BJ (cell line): ENCODE data around the gene UBE4A. TPM values are rescaled to one million over a fixed set of nuclear protein-coding genes. Genes with fewer than 3 reads are reported as not detected.

Experiments
- CTCF ChIA-PET: fragments of 350-600 bp; formaldehyde crosslinking; extraction: SDS; loops from one replicate; lab custom pipeline; 2021; ENCODE audit warnings: antibody characterized with exemption, inconsistent platforms; lab: Yijun Ruan, JAX
- POLR2A ChIA-PET: fragments of 300-600 bp; sonication (Branson Sonifier 250); formaldehyde crosslinking; extraction: SDS; loops from one replicate; lab custom pipeline; 2021; ENCODE audit warnings: antibody characterized with exemption; lab: Charles Lee
- DNase-seq: peaks from one replicate; pipeline ENCODE4 v3.0.0-alpha.2; 2011; ENCODE audit warnings: low read depth
- H3K27me3 ChIP-seq: 2 replicates; pipeline ENCODE4 v1.6.0; 2011; ENCODE audit warnings: low read length; ENCODE audit not compliant: control insufficient read depth, insufficient read depth
- H3K36me3 ChIP-seq: 2 replicates; pipeline ENCODE4 v1.5.1; 2011; ENCODE audit warnings: low read length; ENCODE audit not compliant: control insufficient read depth, insufficient read depth
- H3K4me3 ChIP-seq: 2 replicates; pipeline ENCODE4 v1.5.1; 2011; ENCODE audit warnings: low read depth, mild to moderate bottlenecking, control low read depth, low read length
- polyA plus RNA-seq: library from polyadenylated mRNA; depleted of rRNA; stranded (reverse); fragments of >200 nt; gene quantifications from 2 replicates; pipeline ENCODE4 v1.2.3, GENCODE V29; 2011
- TF ChIP-seq, protein P1 (sequence below): IDR thresholded peaks from 2 replicates; pipeline ENCODE4 v1.5.1; 2011; ENCODE audit warnings: low read depth, mild to moderate bottlenecking, control low read depth, inconsistent platforms, low read length, moderate library complexity; ENCODE audit not compliant: insufficient read depth

UBE4A gene
- polyA plus RNA-seq, 1 experiment: 15.9 TPM

GRCh38 chr11:118334745-118335144 lies 24.7 kb upstream of the UBE4A start:
- CTCF ChIA-PET: no interaction called here
- Histone ChIP-seq H3K27me3 (peaks cover 3% of the 10 kb centered on the region), H3K36me3 (no peaks in the 10 kb centered on the region), H3K4me3 (no peak overlapping the region)
- TF ChIP-seq, protein P1, sequence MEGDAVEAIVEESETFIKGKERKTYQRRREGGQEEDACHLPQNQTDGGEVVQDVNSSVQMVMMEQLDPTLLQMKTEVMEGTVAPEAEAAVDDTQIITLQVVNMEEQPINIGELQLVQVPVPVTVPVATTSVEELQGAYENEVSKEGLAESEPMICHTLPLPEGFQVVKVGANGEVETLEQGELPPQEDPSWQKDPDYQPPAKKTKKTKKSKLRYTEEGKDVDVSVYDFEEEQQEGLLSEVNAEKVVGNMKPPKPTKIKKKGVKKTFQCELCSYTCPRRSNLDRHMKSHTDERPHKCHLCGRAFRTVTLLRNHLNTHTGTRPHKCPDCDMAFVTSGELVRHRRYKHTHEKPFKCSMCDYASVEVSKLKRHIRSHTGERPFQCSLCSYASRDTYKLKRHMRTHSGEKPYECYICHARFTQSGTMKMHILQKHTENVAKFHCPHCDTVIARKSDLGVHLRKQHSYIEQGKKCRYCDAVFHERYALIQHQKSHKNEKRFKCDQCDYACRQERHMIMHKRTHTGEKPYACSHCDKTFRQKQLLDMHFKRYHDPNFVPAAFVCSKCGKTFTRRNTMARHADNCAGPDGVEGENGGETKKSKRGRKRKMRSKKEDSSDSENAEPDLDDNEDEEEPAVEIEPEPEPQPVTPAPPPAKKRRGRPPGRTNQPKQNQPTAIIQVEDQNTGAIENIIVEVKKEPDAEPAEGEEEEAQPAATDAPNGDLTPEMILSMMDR: no peak
- POLR2A ChIA-PET: no interaction called here
- no peak for DNase-seq

DNA sequence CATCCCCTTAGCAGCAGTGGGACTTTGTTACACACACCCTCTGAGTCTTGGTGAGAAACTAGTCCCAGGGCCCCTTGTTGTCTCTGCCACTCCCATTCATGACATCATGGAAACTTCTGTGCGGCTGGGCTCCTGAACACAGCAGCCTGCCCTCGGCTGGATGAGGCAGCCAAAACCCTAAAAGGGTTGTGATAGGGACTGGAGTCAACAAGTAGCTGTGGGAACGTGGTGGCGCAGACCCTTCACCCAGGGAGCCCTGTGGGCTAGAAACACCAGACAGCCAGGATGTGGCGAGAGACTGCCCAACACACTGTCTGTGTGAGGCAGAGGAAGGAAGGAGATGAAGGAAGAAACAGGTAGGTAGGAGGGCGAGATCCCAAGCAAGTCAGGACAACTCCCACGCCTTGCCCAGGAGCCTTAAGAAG lies 20.8 kb upstream of the UBE4A start:
- CTCF ChIA-PET: no interaction called here
- DNase-seq: no peak
- POLR2A ChIA-PET: no interaction called here
- peaks cover 4% of the 10 kb centered on the region for H3K27me3 ChIP-seq
- no peak overlapping the region for H3K4me3 ChIP-seq
- TF ChIP-seq, protein P1: no peak
- H3K36me3 ChIP-seq: no peaks in the 10 kb centered on the region

- ChIA-PET CTCF (interaction anchor here (1.2 to 2.0 kb wide), 2 partner anchors 44 to 141 kb away, joined by 4 to 9 read pairs; no protein-coding TSS in a partner anchor), POLR2A (no interaction called here)
- H3K4me3 ChIP-seq: no peak overlapping the region
Observed at GRCh38 chr11:118339281-118339961, 20.0 kb upstream of the UBE4A start.

GRCh38 chr11:118340449-118340848 lies 19.0 kb upstream of the UBE4A start:
- TF ChIP-seq, protein P1: no peak
- DNase-seq: no peak
- Histone ChIP-seq H3K36me3 (no peaks in the 10 kb centered on the region), H3K27me3 (peaks cover 3% of the 10 kb centered on the region; the same call in 1 of the 2 replicates), H3K4me3 (no peak overlapping the region)
- POLR2A ChIA-PET: no interaction called here
- CTCF ChIA-PET: interaction anchor here (2.0 kb wide), 1 partner anchor 142 kb away, joined by 9 read pairs; no protein-coding TSS in a partner anchor

More at GRCh38 chr11:118339281-118339961, 20.0 kb upstream of the UBE4A start:
- DNase-seq: no peak
- H3K36me3 ChIP-seq: no peaks in the 10 kb centered on the region
- TF ChIP-seq, protein P1: no peak
- H3K27me3 ChIP-seq: peaks cover 4% of the 10 kb centered on the region; the same call in 1 of the 2 replicates

GRCh38 chr11:118341261-118341660 lies 18.1 kb upstream of the UBE4A start:
- H3K27me3 ChIP-seq: peaks cover 3% of the 10 kb centered on the region; the same call in 1 of the 2 replicates
- TF ChIP-seq, protein P1: no peak
- H3K36me3 ChIP-seq: no peaks in the 10 kb centered on the region
- ChIA-PET POLR2A (no interaction called here), CTCF (interaction anchor here (2.0 kb wide), 1 partner anchor 143 kb away, joined by 9 read pairs; no protein-coding TSS in a partner anchor)
- H3K4me3 ChIP-seq: no peak overlapping the region
- DNase-seq: no peak
